CD14-positive monocyte (primary cell): Measurements from ENCODE around the gene TRAF3. TPM values are rescaled to one million over a fixed set of nuclear protein-coding genes. Genes with fewer than 3 reads are reported as not detected.
A peak's percentile ranks its signal among the peaks of the same experiment; 100 is the strongest.

Source experiments
- DNase-seq, 3 donors: peaks; one replicate each; pipeline ENCODE4 v3.0.0-alpha.2; 2011 to 2022
- H2AFZ ChIP-seq: 2 replicates; pipeline ENCODE4 v1.6.0; 2012; ENCODE audit warnings: mild to moderate bottlenecking, low read depth, low read length, inconsistent platforms; ENCODE audit not compliant: insufficient read depth, poor library complexity, severe bottlenecking
- H3K27ac ChIP-seq, 2 donors: 1 replicate in 1 of 2; 2 replicates in 1 of 2; pipeline ENCODE4 v1.5.1; 2012 to 2013; ENCODE audit warnings: low read length in 2 of 2, control low read depth in 1 of 2, inconsistent platforms in 1 of 2, low read depth in 1 of 2, mild to moderate bottlenecking in 1 of 2
- H3K27me3 ChIP-seq, 2 donors: one replicate each; pipeline versions ENCODE4 v1.6.0 to v1.6.1; 2011 to 2013; ENCODE audit warnings: low read length in 2 of 2; ENCODE audit not compliant: control insufficient read depth in 2 of 2, insufficient read depth in 2 of 2
- H3K36me3 ChIP-seq, 2 donors: replicated peaks in 1 of 2; 1 replicate in 1 of 2; 2 replicates in 1 of 2; pipeline versions ENCODE4 v1.5.1 to v1.6.1; 2012 to 2013; ENCODE audit warnings: low read length in 2 of 2, control low read depth in 1 of 2, inconsistent platforms in 1 of 2, mild to moderate bottlenecking in 1 of 2; ENCODE audit not compliant: insufficient read depth in 2 of 2, control insufficient read depth in 1 of 2
- H3K4me1 ChIP-seq, 2 donors: 1 replicate in 1 of 2; 2 replicates in 1 of 2; pipeline versions ENCODE4 v1.5.1 to v1.6.1; 2012 to 2013; ENCODE audit warnings: low read length in 2 of 2, control low read depth in 1 of 2, inconsistent platforms in 1 of 2, mild to moderate bottlenecking in 1 of 2, moderate library complexity in 1 of 2; ENCODE audit not compliant: insufficient read depth in 2 of 2, control insufficient read depth in 1 of 2
- H3K4me2 ChIP-seq: replicated peaks from 2 replicates; pipeline ENCODE3; 2012; ENCODE audit warnings: low read length, moderate library complexity, mild to moderate bottlenecking; ENCODE audit not compliant: poor library complexity, severe bottlenecking; ENCODE audit errors: extremely low read depth
- H3K4me3 ChIP-seq, 3 experiments: fragments of 200-600 bp in 1 of 3; sonication (generic) in 1 of 3; replicated peaks in 1 of 3; 1 replicate in 2 of 3; 2 replicates in 1 of 3; pipeline ENCODE4 v1.5.1; 2011 to 2013; ENCODE audit warnings: low read length in 3 of 3, mild to moderate bottlenecking in 3 of 3, control low read depth in 2 of 3, low read depth in 2 of 3, inconsistent platforms in 1 of 3, moderate library complexity in 1 of 3
- H3K79me2 ChIP-seq: 2 replicates; pipeline ENCODE4 v1.6.0; 2012; ENCODE audit warnings: mild to moderate bottlenecking, control low read depth, inconsistent platforms, low read length, moderate library complexity; ENCODE audit not compliant: insufficient read depth
- H3K9ac ChIP-seq: 2 replicates; pipeline ENCODE4 v1.6.0; 2017; ENCODE audit warnings: low read length, mild to moderate bottlenecking; ENCODE audit not compliant: insufficient read depth, poor library complexity, severe bottlenecking
- H3K9me3 ChIP-seq, 2 donors: replicated peaks in 1 of 2; 1 replicate in 1 of 2; 2 replicates in 1 of 2; pipeline versions ENCODE4 v1.5.1 to v1.6.1; 2012 to 2013; ENCODE audit warnings: low read length in 2 of 2, control low read depth in 1 of 2; ENCODE audit not compliant: control insufficient read depth in 1 of 2, insufficient read depth in 1 of 2
- H4K20me1 ChIP-seq: 2 replicates; pipeline ENCODE4 v1.6.0; 2012; ENCODE audit warnings: mild to moderate bottlenecking, low read length, control low read depth, moderate library complexity; ENCODE audit not compliant: insufficient read depth
- H3K27ac Mint-ChIP-seq, 7 donors: one replicate each; pipeline ENCODE4 v1.8.0; 2020; ENCODE audit warnings: mild to moderate bottlenecking in 7 of 7, mixed read lengths in 7 of 7, moderate library complexity in 6 of 7, inconsistent platforms in 2 of 7
- H3K27me3 Mint-ChIP-seq, 3 donors: one replicate each; pipeline ENCODE4 v1.8.0; 2021 to 2022; ENCODE audit warnings: low read depth in 3 of 3, mild to moderate bottlenecking in 3 of 3, mixed read lengths in 3 of 3, moderate library complexity in 3 of 3, inconsistent platforms in 1 of 3
- H3K36me3 Mint-ChIP-seq, 2 donors: one replicate each; pipeline ENCODE4 v1.8.0; 2020; ENCODE audit warnings: mixed read lengths in 2 of 2, inconsistent platforms in 1 of 2, mild to moderate bottlenecking in 1 of 2
- H3K4me1 Mint-ChIP-seq: one replicate; pipeline ENCODE4 v1.8.0; 2020; ENCODE audit warnings: mild to moderate bottlenecking, mixed read lengths
- H3K4me3 Mint-ChIP-seq, 2 donors: one replicate each; pipeline ENCODE4 v1.8.0; 2020; ENCODE audit warnings: mild to moderate bottlenecking in 2 of 2, mixed read lengths in 2 of 2, moderate library complexity in 1 of 2
- H3K9me3 Mint-ChIP-seq, 7 donors: one replicate each; pipeline ENCODE4 v1.8.0; 2020 to 2022; ENCODE audit warnings: mixed read lengths in 7 of 7, mild to moderate bottlenecking in 6 of 7, moderate library complexity in 6 of 7, inconsistent platforms in 2 of 7
- CTCF ChIP-seq: fragments of 200-600 bp; IDR thresholded peaks from one replicate; pipeline ENCODE4 v1.8.0; 2022; ENCODE audit warnings: antibody characterized with exemption, mild to moderate bottlenecking
- WGBS: methylation state at CpG from one replicate; pipeline ENCODE4 v1.1.5; 2013; ENCODE audit warnings: missing lambda C conversion rate; ENCODE audit not compliant: insufficient coverage; 5-methylcytosine and 5-hydroxymethylcytosine counted together
- intact Hi-C, 2 donors: fragments of 100-400 bp; cut with micrococcal nuclease; formaldehyde crosslinking; loops; one replicate each; pipeline versions ENCODE4 v1.15.0 to v1.15.1; 2023
- polyA plus RNA-seq, 3 donors: library from polyadenylated mRNA; depleted of rRNA in 1 of 3; unstranded in 2 of 3; stranded (reverse) in 1 of 3; fragments of 300-500 nt in 2 of 3; fragments of >200 nt in 1 of 3; fragmentation: Illumina TruSeq in 2 of 3; gene quantifications; 1 replicate in 2 of 3; 2 replicates in 1 of 3; pipeline ENCODE4 v1.2.3, GENCODE V29; 2012 to 2021

Gene TRAF3
- polyA plus RNA-seq, 3 donors, result 12.0 to 37.6 (median 17.3) TPM

GRCh38 chr14:102854091-102854703 is 76.9 kb downstream of the TRAF3 start:
- no peak for TF ChIP-seq CTCF
- Mint-ChIP-seq H3K4me1 (peaks cover 27% of the 10 kb centered on the region), H3K36me3 (peaks cover 24 to 41% of the 10 kb centered on the region in 2 donors), H3K9me3 (peaks cover 0 to 4% (median 2%) of the 10 kb centered on the region in 7 donors), H3K4me3 (no peak overlapping the region), H3K27me3 (no peaks in the 10 kb centered on the region), H3K27ac (peak overlapping the region in 2 of 7 donors; percentile 61 to 80)
- Histone ChIP-seq H3K4me3 (no peak overlapping the region), H4K20me1 (peaks cover 94% of the 10 kb centered on the region), H3K36me3 (peaks cover 1 to 14% of the 10 kb centered on the region in 2 donors), H3K9ac (no peak overlapping the region), H3K79me2 (peaks cover 39% of the 10 kb centered on the region), H3K27me3 (no peaks in the 10 kb centered on the region), H3K27ac (no peak overlapping the region), H3K9me3 (no peaks in the 10 kb centered on the region), H3K4me1 (peaks cover 22 to 28% of the 10 kb centered on the region in 2 donors), H2AFZ (no peak overlapping the region), H3K4me2 (peak overlapping the region; percentile 13)
- WGBS, result 96% methylated on average over 3 of the region's 4 CpGs
- DNase-seq, result no peak
- intact Hi-C loops, result no loop called here

- Mint-ChIP-seq H3K27ac (no peak overlapping the region), H3K4me1 (peaks cover 19% of the 10 kb centered on the region), H3K9me3 (peaks cover 0 to 7% (median 2%) of the 10 kb centered on the region in 7 donors), H3K36me3 (peaks cover 23 to 38% of the 10 kb centered on the region in 2 donors), H3K4me3 (no peak overlapping the region), H3K27me3 (no peaks in the 10 kb centered on the region)
- Histone ChIP-seq H3K9ac (no peak overlapping the region), H3K4me2 (no peak overlapping the region), H4K20me1 (peaks cover 94% of the 10 kb centered on the region), H3K9me3 (peaks cover 0 to 4% of the 10 kb centered on the region in 2 donors), H3K4me1 (peaks cover 15 to 18% of the 10 kb centered on the region in 2 donors), H3K36me3 (peaks cover 2 to 14% of the 10 kb centered on the region in 2 donors), H3K79me2 (peaks cover 34% of the 10 kb centered on the region), H3K27me3 (no peaks in the 10 kb centered on the region), H3K4me3 (no peak overlapping the region), H3K27ac (no peak overlapping the region), H2AFZ (no peak overlapping the region)
- no peak for TF ChIP-seq CTCF
- no CpG with 5 or more reads among the region's 2 CpGs for WGBS
- intact Hi-C loops, result no loop called here
- no peak for DNase-seq
These were observed 78.9 kb downstream of the TRAF3 start for GRCh38 chr14:102856179-102856578.
